Cardiac muscle cell (in vitro differentiated cells and primary cell): ENCODE results near the gene HPDL. TPM values are rescaled to one million over a fixed set of nuclear protein-coding genes. Genes with fewer than 3 reads are reported as not detected.
"Not testable (repeated sequence)": the region's sequence is repeated elsewhere in the genome, so short reads cannot be mapped to it uniquely, and the experiment has no call there.

Source experiments
- DNase-seq, 2 donors: peaks; one replicate each; pipeline versions ENCODE4 v3.0.0 to v3.0.0-alpha.2; 2010 to 2017; ENCODE audit warnings: low read depth in 1 of 2, low spot score in 1 of 2
- H3K27ac ChIP-seq: fragments of 200-600 bp; sonication (generic); 2 replicates; pipeline ENCODE4 v1.5.1; 2016
- H3K27me3 ChIP-seq: fragments of 200-600 bp; sonication (generic); 2 replicates; pipeline ENCODE4 v1.6.0; 2016; ENCODE audit warnings: control low read depth
- H3K36me3 ChIP-seq: fragments of 200-600 bp; sonication (generic); 2 replicates; pipeline ENCODE4 v1.5.1; 2016; ENCODE audit warnings: control low read depth
- H3K4me1 ChIP-seq: fragments of 200-600 bp; sonication (generic); 2 replicates; pipeline ENCODE4 v1.8.1; 2017; ENCODE audit warnings: low read depth, mild to moderate bottlenecking, mixed run types
- H3K4me3 ChIP-seq: fragments of 200-600 bp; sonication (generic); 2 replicates; pipeline ENCODE4 v1.5.1; 2016; ENCODE audit warnings: mild to moderate bottlenecking
- H3K9me3 ChIP-seq: fragments of 200-600 bp; sonication (generic); 2 replicates; pipeline ENCODE4 v1.5.1; 2017; ENCODE audit warnings: low read depth, mild to moderate bottlenecking, control low read depth
- polyA plus RNA-seq: library from polyadenylated mRNA; unstranded; fragments of >200 nt; fragmentation: Nextera tagmentation; extraction: Ambion mirVana; gene quantifications from 2 replicates; pipeline ENCODE4 v1.2.1, GENCODE V29; 2016
- total RNA-seq: library from RNA; depleted of rRNA; stranded (reverse); fragments of >200 nt; gene quantifications from 2 replicates; pipeline ENCODE4 v1.2.3, GENCODE V29; 2016
- TF ChIP-seq, protein P1 (sequence below): IDR thresholded peaks from 2 replicates; pipeline ENCODE4 v1.5.1; 2012; ENCODE audit warnings: low read depth, mild to moderate bottlenecking, low read length

Gene HPDL
- total RNA-seq = 1.4 and 3.3 TPM in 2 replicates
- 1.3 and 4.7 TPM in 2 replicates for polyA plus RNA-seq

GRCh38 chr1:45326627-45327623, at the start of gene HPDL:
TSS of gene HPDL (plus strand) at chr1:45326895. CDS start at chr1:45327149, 254 bp downstream.
- Histone ChIP-seq H3K27ac (no peak within 1 kb of the TSS), H3K27me3 (no peaks in the 10 kb centered on the region), H3K36me3 (peaks cover 3% of the 10 kb centered on the region), H3K4me3 (no peak within 1 kb of the TSS), H3K4me1 (no peaks in the 10 kb centered on the region), H3K9me3 (no peaks in the 10 kb centered on the region)
- DNase-seq = peak; percentile 67 to 73
- TF ChIP-seq, protein P1, sequence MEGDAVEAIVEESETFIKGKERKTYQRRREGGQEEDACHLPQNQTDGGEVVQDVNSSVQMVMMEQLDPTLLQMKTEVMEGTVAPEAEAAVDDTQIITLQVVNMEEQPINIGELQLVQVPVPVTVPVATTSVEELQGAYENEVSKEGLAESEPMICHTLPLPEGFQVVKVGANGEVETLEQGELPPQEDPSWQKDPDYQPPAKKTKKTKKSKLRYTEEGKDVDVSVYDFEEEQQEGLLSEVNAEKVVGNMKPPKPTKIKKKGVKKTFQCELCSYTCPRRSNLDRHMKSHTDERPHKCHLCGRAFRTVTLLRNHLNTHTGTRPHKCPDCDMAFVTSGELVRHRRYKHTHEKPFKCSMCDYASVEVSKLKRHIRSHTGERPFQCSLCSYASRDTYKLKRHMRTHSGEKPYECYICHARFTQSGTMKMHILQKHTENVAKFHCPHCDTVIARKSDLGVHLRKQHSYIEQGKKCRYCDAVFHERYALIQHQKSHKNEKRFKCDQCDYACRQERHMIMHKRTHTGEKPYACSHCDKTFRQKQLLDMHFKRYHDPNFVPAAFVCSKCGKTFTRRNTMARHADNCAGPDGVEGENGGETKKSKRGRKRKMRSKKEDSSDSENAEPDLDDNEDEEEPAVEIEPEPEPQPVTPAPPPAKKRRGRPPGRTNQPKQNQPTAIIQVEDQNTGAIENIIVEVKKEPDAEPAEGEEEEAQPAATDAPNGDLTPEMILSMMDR = no peak

GRCh38 chr1:45282351-45282750, 44.3 kb upstream of the HPDL start:
- Histone ChIP-seq H3K27ac (no peak overlapping the region), H3K9me3 (no peaks in the 10 kb centered on the region), H3K4me3 (no peak overlapping the region), H3K27me3 (no peaks in the 10 kb centered on the region), H3K4me1 (no peaks in the 10 kb centered on the region), H3K36me3 (no peaks in the 10 kb centered on the region)
- DNase-seq = peak in 1 of 2 donors; percentile 83
- TF ChIP-seq, protein P1 = no peak

- not testable (repeated sequence) for H3K4me3 ChIP-seq, H3K27ac ChIP-seq
Observed at GRCh38 chr1:45284858-45285257, 41.8 kb upstream of the HPDL start.

DNA sequence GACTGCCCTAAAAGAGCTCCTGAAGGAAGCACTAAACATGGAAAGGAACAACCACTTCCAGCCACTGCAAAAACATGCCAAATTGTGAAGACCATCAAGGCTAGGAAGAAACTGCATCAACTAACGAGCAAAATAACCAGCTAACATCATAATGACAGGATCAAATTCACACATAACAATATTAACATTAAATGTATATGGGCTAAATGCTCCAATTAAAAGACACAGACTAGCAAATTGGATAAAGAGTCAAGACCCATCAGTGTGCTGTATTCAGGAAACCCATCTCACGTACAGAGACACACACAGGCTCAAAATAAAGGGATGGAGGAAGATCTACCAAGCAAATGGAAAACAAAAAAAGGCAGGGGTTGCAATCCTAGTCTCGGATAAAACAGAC, 40.2 kb upstream of the HPDL start:
- H3K4me3 ChIP-seq, H3K9me3 ChIP-seq, DNase-seq, H3K36me3 ChIP-seq, H3K27me3 ChIP-seq, H3K27ac ChIP-seq, H3K4me1 ChIP-seq: not testable (repeated sequence)

More at GRCh38 chr1:45284858-45285257, 41.8 kb upstream of the HPDL start:
- not testable (repeated sequence) for DNase-seq, H3K36me3 ChIP-seq, H3K4me1 ChIP-seq, H3K9me3 ChIP-seq, H3K27me3 ChIP-seq

DNA sequence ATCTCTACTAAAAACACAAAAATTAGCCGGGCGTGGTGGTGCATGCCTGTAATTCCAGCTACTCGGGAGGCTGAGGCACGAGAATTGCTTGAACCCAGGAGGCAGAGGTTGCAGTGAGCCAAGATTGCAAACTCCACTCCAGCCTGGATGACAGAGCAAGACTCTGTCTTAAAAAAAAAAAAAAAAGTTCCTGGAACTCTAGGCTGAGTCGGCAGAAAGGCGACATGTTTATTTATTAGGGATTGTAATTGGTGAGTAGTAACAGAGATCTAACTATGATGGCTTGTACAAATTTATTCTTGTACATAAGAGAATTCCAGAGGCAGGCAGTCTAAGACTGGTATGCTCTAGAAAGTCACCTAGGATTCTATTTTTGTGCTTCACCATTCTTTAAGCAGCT, 35.7 kb upstream of the HPDL start:
- not testable (repeated sequence) for H3K27ac ChIP-seq, H3K9me3 ChIP-seq, H3K4me1 ChIP-seq, DNase-seq, H3K27me3 ChIP-seq, H3K36me3 ChIP-seq, H3K4me3 ChIP-seq

GRCh38 chr1:45291716-45292115, 35.0 kb upstream of the HPDL start:
- Histone ChIP-seq H3K27ac (no peak overlapping the region), H3K36me3 (no peaks in the 10 kb centered on the region), H3K9me3 (no peaks in the 10 kb centered on the region), H3K4me3 (no peak overlapping the region), H3K4me1 (no peaks in the 10 kb centered on the region), H3K27me3 (no peaks in the 10 kb centered on the region)
- TF ChIP-seq, protein P1 = no peak
- no peak for DNase-seq

- no peaks in the 10 kb centered on the region for H3K4me1 ChIP-seq
- H3K36me3 ChIP-seq = no peaks in the 10 kb centered on the region
- no peaks in the 10 kb centered on the region for H3K9me3 ChIP-seq
- H3K27ac ChIP-seq = no peak overlapping the region
- no peak overlapping the region for H3K4me3 ChIP-seq
- no peak for DNase-seq
- TF ChIP-seq, protein P1 = no peak
- H3K27me3 ChIP-seq = no peaks in the 10 kb centered on the region
Observed at GRCh38 chr1:45297666-45298356, 28.9 kb upstream of the HPDL start.
